HG02943 (cell line): ENCODE data around the gene FETUB.

Source experiments
- ATAC-seq: cut with Tn5 transposase; IDR thresholded peaks from one replicate; pipeline ENCODE4 v1.9.1; 2021; ENCODE audit warnings: mild to moderate bottlenecking, low read depth, moderate library complexity; ENCODE audit not compliant: unreplicated experiment

FETUB gene, protein sequence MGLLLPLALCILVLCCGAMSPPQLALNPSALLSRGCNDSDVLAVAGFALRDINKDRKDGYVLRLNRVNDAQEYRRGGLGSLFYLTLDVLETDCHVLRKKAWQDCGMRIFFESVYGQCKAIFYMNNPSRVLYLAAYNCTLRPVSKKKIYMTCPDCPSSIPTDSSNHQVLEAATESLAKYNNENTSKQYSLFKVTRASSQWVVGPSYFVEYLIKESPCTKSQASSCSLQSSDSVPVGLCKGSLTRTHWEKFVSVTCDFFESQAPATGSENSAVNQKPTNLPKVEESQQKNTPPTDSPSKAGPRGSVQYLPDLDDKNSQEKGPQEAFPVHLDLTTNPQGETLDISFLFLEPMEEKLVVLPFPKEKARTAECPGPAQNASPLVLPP

DNA sequence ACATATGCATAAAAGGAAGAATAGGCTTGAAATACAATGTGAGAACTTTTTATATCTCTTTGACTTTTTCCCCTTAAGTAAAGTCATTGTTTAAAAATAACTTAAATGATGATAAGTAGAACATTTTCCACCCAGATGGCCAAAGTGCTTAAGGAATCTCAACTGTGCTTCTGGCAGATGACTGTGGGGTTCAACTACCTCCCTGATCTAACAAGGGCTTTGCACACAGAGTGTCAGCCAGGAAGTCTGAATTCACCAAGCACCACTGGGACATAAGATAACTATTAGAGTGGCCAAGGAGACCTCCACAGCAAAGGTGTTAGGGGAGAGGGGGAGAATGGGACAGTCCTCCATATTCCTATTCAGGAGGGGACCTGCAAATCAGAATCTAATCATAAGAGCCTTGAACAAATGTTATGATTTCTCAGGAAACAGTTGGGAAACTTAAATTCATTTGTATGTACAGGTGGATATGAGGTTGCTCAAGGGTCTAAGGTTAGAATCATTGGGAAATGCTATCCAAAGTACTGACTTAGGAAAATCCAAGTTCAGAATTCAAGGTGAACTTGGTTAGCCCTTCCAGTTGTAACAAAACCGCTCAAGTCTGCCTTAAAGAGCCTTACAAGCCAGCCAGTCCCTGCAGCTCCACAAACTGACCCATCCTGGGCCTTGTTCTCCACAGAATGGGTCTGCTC, at the start of gene FETUB:
FETUB (plus strand) TSS at position 622 of the 695 bp plus-strand sequence; CDS start at position 684, 62 bp downstream.
- no peak for ATAC-seq

DNA sequence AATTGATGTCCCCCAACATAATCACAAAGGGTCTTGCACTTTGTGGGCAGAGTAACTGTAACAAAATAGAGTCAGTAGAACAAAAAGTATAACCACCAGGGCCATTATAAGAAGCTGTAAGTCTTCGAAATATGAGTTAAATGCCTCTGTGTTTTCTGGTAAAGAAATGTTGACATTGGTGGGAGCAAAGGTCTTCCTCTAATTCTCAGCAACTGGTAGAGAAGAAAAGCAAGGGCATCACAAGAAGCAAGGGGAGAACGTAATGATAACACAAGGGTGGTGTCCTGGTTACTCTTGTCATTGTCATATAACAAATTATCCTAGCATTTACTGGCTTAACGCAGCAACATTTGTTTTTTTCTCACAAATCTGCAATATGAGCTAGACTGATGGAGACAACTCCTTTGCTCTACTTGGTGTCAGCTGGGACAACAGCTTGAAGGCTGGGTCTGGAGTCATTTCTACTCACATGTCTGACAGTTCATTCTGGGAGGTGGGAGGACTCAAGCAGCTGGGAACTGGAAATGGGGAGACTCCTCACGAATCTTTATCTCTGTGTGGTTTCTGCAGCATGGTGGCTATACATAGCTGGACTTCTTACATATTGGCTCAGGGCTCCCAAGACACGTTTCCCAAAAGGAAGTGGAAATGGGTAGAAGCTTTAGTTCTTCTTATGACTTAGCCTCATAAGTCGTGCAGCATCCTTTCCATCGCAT, 49.5 kb upstream of the FETUB start:
- no peak for ATAC-seq

DNA sequence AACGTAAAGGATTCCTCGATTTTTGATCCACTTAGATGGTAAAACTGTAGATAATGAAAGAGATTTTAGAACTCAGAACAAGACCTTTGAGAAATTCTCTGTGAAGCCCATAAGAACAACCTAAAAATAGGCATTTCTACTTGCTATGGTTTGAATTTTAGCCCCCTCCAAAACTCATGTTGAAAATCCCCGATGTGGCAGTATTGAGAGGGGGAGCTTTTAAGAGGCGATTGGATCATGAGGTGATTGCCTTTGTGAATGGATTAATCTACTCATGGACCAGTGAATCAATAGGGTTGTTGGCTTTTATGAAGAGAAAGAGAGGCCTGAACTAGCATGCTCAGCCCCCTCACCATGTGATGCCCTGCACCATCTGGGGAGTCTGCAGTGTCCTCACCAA, 47.5 kb upstream of the FETUB start:
- ATAC-seq, result no peak

DNA sequence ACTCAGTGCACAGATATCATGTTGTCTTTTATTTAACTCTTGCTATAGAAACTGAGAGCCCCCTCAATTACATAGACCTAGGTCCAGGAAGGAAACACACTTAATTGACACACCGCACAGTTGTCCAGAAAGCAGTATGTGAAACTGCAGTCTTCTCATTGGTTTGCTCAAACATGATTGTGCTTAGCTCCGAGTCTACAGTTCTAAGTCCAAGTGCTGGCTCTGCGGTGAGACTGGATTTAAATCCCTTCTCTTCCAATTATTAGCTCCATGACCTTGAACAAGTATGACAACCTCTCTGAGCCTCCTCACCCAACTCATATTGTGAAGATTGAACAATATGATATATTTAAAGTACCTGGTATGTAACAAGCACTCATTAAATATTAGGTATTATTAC, 46.3 kb upstream of the FETUB start:
- ATAC-seq, result no peak

DNA sequence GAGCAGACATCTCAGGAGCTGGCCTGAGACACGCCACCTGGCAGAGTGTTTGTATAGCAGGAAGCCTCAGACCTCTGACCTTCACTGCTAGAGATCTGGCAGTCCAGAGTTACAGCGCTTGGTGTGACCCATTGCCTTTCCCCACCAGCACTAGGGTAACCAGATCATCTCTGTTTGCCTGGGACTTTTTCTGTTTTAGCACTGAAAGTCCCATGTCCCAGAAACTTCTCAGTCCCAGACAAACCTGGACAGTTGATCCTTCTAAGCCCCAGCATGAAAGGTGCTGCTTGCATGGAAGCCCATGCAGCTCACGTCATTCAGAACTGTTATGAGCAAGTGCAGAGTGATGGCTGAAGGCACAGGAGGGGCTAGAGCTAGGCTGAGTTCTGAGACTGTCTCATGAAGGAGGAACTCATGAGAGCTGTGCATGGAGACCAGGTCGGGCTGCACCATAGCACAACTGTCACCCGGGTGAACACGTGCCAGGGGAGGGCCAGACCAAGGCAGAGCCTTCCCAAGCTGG, 45.5 kb upstream of the FETUB start:
- ATAC-seq, result no peak

DNA sequence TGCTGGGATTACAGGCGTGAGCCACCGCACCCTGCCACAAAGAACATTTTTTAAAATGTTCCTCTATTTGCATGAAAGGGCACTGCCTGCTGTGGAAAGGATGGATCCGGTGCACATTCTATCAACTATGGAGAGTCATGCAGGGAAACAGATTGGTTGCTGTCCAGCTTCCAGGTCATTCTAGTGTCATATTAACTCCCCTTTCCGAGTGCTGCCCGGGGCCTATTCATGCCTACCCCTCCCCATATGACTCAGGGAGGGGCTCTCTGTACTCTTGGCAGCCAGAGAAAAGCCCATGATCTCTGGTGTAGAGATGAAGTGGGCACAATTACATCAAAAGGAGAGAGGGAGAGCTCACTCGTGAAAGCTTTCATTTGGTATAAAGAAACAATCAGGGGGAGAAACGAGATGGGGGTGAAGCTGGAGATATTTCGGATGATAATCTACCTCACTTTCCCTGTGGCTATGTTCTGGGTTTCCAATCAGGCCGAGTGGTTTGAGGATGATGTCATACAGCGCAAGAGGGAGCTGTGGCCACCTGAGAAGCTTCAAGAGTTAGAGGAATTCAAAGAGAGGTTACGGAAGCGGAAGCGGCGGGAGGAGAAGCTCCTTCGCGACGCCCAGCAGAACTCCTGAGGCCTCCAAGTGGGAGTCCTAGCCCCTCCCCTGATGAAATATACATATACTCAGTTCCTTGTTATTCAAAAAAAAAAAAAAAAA, 43.5 kb upstream of the FETUB start:
- ATAC-seq, result no peak

DNA sequence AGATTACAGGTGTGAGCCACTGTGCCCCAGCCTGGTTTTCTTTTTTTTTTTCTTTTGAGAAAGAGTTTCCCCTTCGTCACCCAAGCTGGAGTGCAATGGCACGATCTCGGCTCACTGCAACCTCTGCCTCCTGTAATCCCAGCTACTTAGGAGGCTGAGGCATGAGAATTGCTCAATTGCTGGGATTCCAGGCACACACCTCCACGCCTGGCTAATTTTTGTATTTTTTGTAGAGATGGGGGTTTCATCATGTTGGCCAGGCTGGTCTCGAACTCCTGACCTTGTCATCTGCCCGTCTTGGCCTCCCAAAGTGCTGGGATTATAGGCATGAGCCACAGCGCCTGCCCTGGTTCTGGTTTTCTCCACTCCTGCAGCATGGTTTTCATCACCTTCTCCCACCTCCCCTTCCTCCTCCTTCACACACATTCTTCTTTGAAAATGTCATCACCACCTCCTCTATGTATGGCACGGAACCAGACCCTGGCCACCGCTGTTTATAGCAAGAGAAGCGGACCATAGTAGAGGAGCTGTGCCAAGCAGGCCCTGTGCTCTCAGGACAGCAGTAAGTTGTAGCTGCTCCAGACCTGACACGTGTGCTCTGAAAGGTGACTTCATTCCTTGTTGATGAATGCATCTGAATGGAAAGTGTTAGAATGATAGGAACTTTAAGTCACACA, 42.0 kb upstream of the FETUB start:
- ATAC-seq, result no peak

DNA sequence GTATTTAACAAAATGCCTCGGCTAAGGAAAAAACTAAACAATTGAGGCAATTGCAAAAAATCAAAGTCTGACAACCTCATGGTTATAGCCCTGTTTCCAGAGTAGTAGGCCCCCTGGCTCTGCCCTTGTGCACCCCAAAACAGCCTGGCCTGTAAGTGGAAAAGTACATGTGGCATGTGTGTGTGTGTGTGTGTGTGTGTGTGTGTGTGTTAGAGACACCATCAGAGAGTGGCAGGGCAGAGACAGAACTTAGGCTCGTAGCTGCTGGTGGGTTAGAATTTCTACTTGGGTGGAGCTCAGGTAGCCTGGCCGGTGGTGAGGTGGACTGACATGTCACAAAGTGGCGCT, 41.4 kb upstream of the FETUB start:
- ATAC-seq, result no peak

DNA sequence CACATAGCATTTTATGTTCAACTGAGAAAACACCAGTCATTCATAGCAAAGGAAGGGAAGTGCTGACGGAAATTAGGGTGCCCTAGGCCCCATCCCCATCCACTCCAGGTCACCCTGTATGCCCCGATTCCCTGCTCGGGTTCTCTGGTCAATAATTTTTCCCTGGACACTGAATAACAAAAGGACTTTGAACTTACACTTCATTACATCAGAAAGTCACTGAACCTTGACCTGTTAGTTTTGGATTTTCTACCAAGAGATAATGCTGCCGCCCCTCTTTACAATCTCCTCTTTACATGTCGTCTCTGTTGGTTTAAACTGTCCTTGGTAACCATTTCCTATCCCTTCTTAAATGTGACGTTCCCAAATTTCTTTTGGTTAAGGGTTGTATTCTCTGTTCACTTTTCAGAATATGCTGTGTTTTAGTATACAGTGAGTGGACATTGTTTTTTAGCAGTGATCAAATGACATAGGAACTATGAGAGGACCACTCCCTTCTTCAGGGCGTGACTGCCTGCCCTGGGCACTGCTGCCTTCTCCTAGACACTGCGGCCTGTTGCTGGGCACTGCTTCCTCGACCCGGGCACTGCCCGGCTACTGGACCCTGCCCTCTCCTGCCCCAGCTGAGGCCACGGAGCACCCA, 40.9 kb upstream of the FETUB start:
- no peak for ATAC-seq

DNA sequence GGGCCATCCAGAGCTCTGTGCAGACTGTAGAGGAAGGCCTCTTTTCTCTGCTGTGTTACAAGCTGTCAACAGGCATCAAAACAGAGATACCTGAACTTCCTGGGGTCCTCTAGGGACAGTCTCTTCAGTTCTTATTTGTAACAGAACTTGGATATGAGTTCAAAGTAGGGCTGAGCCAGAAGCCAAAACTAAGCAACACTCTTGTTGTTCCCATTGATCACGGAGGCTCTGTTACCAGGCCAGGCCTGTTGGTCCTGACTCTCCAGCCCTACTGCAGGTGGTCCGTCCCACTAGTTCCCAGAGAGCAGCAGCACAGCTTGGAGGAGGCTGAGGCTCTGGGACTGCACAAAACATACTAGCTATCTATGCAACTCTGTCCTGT, 40.4 kb upstream of the FETUB start:
- ATAC-seq, result no peak

DNA sequence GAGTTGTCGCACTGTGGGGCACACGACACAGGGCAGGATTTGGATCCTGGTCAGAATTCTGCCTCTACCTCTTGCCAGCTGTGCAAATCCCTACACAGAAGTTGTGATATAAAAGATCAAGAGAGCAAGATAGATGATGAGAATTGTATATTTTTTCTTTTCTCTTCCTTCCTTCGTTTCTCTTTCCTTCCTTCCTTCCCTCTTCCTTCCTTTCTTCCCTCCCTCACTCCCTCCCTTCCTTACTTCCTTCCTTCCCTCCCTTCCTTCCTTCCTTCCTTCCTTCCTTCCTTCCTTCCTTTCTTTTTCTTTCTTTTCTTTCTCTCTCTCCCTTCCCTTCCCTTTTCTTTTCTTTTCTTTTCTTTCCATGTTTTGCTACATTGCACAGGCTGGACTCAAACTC, 39.3 kb upstream of the FETUB start:
- ATAC-seq, result no peak

DNA sequence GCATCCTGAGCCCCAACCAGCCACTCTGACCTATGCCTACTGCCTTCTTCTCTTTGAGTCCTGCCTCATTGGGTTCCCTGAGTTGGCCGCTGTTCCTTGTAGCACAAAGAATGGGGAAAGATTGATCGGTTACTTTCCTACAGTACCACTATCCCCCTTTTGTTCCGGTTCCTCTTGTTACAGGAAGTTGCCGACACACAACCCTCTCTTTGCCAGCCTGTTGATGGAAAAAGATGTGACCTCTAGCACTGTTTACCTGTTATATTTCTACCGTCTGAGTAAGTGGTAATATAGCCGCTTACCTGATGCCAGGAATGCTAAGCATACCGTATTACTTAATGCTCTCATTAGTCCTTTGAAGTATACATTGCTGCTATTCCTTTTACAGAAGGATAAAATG, 37.0 kb upstream of the FETUB start:
- ATAC-seq, result no peak

DNA sequence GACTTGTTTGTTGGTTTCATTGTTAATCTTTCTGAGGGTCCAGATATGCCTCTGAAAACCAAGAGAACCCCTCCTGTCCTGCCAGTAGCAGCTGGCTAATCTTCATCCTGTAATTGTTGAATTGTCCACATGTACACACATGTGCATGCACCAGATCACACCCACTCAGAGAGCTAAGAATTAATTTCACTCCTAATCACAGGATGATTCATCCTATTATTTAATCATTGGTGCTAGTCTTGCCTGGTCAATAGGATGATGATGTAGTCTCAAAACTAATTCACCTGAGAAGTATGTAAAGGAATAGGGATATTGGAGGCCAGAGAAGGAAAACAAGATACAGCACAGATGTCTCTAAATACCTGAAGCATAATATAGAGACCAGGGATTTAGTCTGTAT, 35.1 kb upstream of the FETUB start:
- no peak for ATAC-seq

DNA sequence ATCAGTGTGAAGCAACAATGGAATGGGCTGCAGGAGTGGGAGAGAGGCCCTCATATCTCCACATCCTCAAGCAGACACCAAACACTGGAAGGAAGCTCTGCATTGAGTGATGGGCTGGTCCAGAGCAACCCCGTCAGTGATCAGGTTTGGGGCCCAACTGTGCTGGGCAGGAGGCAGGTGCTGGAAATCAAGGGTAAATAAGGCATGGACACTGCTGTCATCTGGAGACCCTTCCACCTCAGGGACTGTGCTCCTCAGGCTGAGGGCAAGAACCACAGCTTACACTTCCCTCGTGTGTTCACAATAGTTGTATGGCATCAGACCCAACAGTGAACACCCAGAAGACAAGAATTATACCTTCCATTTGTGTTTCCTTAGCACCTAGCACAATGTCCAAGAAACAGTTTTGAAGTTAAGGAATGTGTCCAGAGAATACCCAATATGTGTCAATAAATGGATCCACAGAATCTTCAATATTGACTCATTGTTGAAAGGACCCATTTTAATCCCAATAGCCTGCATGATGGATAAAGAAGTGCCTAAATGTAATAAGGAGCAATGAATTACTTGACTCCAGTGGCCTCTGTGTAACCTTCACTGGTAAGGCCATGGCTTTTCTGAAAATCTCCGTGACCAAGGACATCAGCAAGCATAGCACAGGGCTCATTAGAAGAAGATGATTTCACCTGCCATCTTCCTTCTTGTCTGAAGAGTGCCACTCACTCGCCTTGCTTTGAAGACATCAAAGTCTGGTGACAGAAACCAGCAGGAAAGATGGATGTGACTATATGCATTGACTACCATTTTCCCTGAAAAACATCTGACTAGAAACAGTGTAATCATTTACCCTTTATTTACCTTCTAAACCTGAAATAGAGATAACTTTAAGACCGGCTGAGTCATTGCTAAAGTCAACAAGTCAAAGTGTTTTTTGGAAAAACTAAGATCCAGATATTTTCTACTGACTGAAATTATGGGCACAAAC, 34.3 kb upstream of the FETUB start:
- ATAC-seq, result no peak

DNA sequence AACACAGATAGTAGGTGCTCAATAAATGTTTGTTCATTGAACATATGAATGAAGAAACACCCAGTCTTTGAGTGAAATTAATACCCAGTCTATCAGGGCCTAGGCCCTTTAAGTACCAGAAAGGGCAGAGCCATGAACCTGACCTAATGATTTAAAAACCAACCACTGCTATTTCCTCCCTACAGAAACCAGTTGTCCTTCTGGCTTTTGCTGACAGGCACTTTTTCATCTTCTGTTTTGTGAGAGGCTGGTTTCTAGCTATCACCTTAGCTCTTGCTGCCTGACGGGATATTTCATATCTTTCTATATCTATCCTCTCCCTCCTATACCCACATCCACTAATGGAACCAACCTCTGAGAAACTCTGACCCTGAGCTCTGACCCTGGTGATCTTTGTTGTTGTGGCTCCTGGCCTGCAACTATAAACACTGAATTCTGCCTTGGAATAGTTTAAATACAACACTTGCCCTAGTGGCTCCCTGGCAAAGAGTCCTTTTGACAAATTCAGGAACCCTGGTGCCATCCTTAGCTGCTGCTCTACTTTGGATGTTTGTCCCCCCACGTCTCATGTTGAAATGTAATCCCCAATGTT, 31.5 kb upstream of the FETUB start:
- no peak for ATAC-seq

DNA sequence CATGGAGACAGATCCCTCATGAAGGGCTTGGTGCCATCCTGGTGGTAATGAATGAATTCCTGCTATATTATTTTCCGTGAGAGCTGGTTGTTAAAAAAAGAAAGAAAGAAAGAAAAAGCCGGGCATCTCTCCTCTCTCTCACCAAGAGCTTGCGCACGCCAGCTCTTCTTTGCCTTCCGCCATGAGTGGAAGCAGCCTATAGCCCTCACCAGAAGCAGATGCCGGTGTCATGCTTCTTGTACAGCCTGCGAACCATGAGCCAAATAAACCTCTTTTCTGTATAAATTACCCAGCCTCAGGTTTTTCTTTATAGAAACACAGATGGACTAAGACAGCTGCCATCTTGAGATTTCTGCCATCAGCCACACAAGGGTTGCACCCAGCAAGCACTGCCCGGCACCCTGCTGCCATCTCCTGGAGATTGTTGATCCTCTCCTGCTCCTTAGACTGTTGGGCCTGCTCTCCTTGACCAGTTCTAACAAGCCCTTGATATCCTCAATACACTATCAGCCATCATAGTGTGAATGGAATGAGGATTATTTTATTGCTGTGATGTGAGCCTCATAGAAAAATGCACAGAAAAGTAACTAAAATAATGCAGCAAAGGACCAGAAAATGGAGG, 30.8 kb upstream of the FETUB start:
- no peak for ATAC-seq

DNA sequence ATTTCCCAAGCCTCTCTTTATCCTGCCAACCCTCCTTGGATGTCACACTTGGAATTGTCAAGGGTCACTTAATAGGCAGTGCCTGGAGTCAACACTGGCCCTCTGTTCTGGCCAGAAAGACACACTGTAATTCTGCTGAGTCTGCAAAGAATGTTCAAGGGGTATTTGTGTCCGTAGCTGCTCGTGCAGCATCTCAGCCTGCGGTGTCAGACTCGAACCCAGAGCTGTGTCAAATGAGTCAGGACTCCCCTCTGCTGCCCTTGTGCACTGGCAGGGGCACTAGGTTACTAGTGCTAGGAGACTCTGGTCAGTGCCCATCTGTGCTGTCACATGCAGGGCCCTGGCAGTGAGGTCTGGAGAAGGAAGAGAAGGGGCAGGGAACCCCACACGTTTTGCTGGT, 28.1 kb upstream of the FETUB start:
- ATAC-seq, result no peak
